ENCODE results near the gene ANKRD33B. TPM values are rescaled to one million over a fixed set of nuclear protein-coding genes. Genes with fewer than 3 reads are reported as not detected.

The ANKRD33B gene
- total and polyA plus RNA-seq, 2 donors (not counting 1 experiment from before 2014, with no cell fraction given), result 7.7 to 7.8 TPM

DNA sequence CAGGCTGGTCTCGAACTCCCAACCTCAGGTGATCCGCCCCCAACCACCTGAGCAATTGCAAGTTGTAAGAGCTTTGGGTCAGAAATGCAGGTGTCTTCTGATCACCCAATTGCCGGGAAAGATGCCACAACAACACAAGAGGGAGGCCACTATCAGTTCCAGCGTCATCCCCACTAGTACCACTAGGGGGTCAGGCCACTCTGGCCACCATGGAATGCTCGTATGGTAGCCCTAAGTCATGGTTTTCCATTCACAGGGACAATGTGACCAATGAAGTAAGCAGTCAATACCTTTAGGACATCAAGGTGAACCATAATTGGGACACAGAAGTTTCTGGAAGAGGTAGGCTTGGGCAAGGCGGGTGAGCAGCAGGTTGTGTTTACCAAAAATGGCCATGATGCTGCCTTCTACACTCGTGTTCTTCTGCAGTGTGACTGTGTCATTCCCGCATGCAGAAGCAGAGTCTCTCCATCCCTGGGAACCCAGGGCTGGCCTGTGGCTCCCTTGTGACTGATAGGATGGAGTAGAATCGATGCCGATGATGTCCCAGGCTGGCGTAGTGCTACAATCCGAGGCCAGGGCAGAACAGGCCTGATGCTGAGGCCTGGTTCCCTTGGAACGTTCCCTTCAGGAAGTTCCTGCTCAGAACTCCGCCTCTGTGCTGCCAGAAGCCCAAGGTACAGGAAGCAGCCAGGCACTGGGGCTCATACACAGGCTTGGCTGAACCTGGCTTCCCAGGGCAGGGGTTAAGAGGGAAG is 42.2 kb upstream of the ANKRD33B start:
- Histone ChIP-seq H3K27ac (ENCODE audit: insufficient read depth, low read length) (no peak overlapping the region), H4K20me1 (ENCODE audit: control insufficient read depth, extremely low read depth, insufficient read depth, low read length) (no peaks in the 10 kb centered on the region), H3K9me3 (ENCODE audit: control insufficient read depth, insufficient read depth, low read depth, low read length) (no peaks in the 10 kb centered on the region), H3K79me2 (ENCODE audit: control insufficient read depth, insufficient read depth, low read length) (no peaks in the 10 kb centered on the region), H3K4me3 (replicated peaks in 1 of 4; ENCODE audit: control extremely low read depth in 1 of 4, insufficient read depth in 1 of 4, low read depth in 3 of 4, low read length in 4 of 4) (no peak overlapping the region), H3K4me2 (ENCODE audit: extremely low read depth, insufficient read depth, low read length) (no peak overlapping the region), H2AFZ (ENCODE audit: low read length) (no peak overlapping the region), H3K27me3 (ENCODE audit: control insufficient read depth, insufficient read depth, low read length) (no peaks in the 10 kb centered on the region), H3K4me1 (ENCODE audit: control insufficient read depth, extremely low read depth, insufficient read depth, low read length) (peaks cover 17% of the 10 kb centered on the region), H3K9ac (ENCODE audit: insufficient read depth, low read length) (no peak overlapping the region), H3K36me3 (ENCODE audit: control insufficient read depth, insufficient read depth, low read length) (no peaks in the 10 kb centered on the region)
- no peak for DNase-seq (ENCODE audit: low read depth in 2 of 2)
- TF ChIP-seq, protein P1, sequence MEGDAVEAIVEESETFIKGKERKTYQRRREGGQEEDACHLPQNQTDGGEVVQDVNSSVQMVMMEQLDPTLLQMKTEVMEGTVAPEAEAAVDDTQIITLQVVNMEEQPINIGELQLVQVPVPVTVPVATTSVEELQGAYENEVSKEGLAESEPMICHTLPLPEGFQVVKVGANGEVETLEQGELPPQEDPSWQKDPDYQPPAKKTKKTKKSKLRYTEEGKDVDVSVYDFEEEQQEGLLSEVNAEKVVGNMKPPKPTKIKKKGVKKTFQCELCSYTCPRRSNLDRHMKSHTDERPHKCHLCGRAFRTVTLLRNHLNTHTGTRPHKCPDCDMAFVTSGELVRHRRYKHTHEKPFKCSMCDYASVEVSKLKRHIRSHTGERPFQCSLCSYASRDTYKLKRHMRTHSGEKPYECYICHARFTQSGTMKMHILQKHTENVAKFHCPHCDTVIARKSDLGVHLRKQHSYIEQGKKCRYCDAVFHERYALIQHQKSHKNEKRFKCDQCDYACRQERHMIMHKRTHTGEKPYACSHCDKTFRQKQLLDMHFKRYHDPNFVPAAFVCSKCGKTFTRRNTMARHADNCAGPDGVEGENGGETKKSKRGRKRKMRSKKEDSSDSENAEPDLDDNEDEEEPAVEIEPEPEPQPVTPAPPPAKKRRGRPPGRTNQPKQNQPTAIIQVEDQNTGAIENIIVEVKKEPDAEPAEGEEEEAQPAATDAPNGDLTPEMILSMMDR (conservative IDR thresholded peaks at IDR 0.05 in 1 of 2, IDR thresholded peaks at IDR 0.05 in 1 of 2; ENCODE audit: low read depth in 1 of 2, low read length in 2 of 2), result peak in 1 of 2 donors; percentile 43
- no peak for TF ChIP-seq EZH2 (IDR thresholded peaks at IDR 0.05; ENCODE audit: low read length, missing control alignments)

DNA sequence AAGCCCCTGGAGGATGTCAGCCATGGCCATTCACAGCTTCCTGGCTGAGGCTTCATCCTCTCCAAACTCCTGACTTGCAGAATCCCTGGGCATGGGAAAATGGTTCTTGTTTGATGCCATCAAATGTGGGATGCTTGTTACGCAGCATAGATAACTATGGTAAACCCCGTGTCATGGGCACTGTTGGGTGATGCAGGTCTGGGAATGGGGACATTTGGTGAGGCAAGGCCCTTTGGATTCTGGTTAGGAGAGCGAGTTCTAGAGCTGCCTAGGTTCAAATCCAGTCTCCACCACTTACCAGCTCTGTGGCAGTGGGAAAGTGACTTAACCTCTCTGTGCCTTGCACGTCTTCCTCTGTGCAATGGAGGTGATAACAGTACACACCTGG is 41.7 kb upstream of the ANKRD33B start:
- Histone ChIP-seq H3K27ac (ENCODE audit: insufficient read depth, low read length) (no peak overlapping the region), H4K20me1 (ENCODE audit: control insufficient read depth, extremely low read depth, insufficient read depth, low read length) (no peaks in the 10 kb centered on the region)

DNA sequence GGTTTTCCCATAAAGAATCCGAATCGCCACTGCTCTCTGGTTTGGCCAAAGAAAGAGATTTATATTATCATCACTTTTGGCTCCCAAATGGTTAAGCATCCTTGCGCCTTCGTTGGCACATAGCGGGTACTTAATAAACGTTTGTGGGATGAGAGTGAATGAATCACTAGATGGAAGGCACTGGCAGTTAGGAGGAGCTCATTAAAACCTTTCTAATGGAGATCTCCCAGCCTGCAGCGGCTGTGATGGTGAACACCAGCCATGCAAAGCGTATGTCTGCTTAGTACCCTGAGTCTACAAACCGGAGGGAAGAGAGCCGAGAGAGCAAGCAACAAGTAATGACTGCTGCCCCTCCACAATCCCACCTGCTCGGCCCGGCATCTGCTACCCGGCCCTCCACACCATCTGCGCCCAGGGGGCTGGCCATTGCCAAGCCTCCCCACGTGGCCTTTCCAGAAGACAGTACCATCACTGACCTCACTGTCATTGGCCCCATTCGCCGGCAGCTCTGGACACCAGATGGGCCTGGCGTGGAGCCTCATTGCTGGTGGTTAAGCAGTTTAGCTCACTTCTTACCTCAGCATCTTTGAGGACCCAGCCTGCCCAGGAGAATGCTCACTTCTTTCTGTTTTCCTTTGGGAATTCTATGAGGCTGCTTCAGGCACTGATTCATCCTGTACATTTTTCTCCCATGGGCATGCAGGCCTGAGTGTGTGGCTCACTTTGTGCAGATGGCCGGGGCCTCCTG is 39.3 kb upstream of the ANKRD33B start:
- H3K36me3 ChIP-seq (ENCODE audit: control insufficient read depth, insufficient read depth, low read length), result no peaks in the 10 kb centered on the region
- H2AFZ ChIP-seq (ENCODE audit: low read length), result no peak overlapping the region
- peak overlapping the region; percentile 9 for H3K4me2 ChIP-seq (ENCODE audit: extremely low read depth, insufficient read depth, low read length)
- no peak overlapping the region for H3K9ac ChIP-seq (ENCODE audit: insufficient read depth, low read length)
- H3K9me3 ChIP-seq (ENCODE audit: control insufficient read depth, insufficient read depth, low read depth, low read length), result no peaks in the 10 kb centered on the region
- no peak for TF ChIP-seq EZH2 (IDR thresholded peaks at IDR 0.05; ENCODE audit: low read length, missing control alignments)
- TF ChIP-seq, protein P1 (conservative IDR thresholded peaks at IDR 0.05 in 1 of 2, IDR thresholded peaks at IDR 0.05 in 1 of 2; ENCODE audit: low read depth in 1 of 2, low read length in 2 of 2), result no peak
- peak; percentile 86 to 98 for DNase-seq (ENCODE audit: low read depth in 2 of 2)
- no peaks in the 10 kb centered on the region for H4K20me1 ChIP-seq (ENCODE audit: control insufficient read depth, extremely low read depth, insufficient read depth, low read length)
- peaks cover 21% of the 10 kb centered on the region for H3K4me1 ChIP-seq (ENCODE audit: control insufficient read depth, extremely low read depth, insufficient read depth, low read length)
- no peak overlapping the region for H3K4me3 ChIP-seq (replicated peaks in 1 of 4; ENCODE audit: control extremely low read depth in 1 of 4, insufficient read depth in 1 of 4, low read depth in 3 of 4, low read length in 4 of 4)
- no peaks in the 10 kb centered on the region for H3K79me2 ChIP-seq (ENCODE audit: control insufficient read depth, insufficient read depth, low read length)
- no peaks in the 10 kb centered on the region for H3K27me3 ChIP-seq (ENCODE audit: control insufficient read depth, insufficient read depth, low read length)
- H3K27ac ChIP-seq (ENCODE audit: insufficient read depth, low read length), result peak overlapping the region; percentile 42

More for the DNA sequence above, 41.7 kb upstream of the ANKRD33B start:
- H2AFZ ChIP-seq (ENCODE audit: low read length), result no peak overlapping the region
- H3K79me2 ChIP-seq (ENCODE audit: control insufficient read depth, insufficient read depth, low read length), result no peaks in the 10 kb centered on the region
- TF ChIP-seq, protein P1 (conservative IDR thresholded peaks at IDR 0.05 in 1 of 2, IDR thresholded peaks at IDR 0.05 in 1 of 2; ENCODE audit: low read depth in 1 of 2, low read length in 2 of 2), result no peak
- TF ChIP-seq EZH2 (IDR thresholded peaks at IDR 0.05; ENCODE audit: low read length, missing control alignments), result no peak
- no peaks in the 10 kb centered on the region for H3K9me3 ChIP-seq (ENCODE audit: control insufficient read depth, insufficient read depth, low read depth, low read length)
- no peak for DNase-seq (ENCODE audit: low read depth in 2 of 2)
- H3K4me1 ChIP-seq (ENCODE audit: control insufficient read depth, extremely low read depth, insufficient read depth, low read length), result peaks cover 17% of the 10 kb centered on the region
- no peaks in the 10 kb centered on the region for H3K27me3 ChIP-seq (ENCODE audit: control insufficient read depth, insufficient read depth, low read length)
- no peak overlapping the region for H3K4me2 ChIP-seq (ENCODE audit: extremely low read depth, insufficient read depth, low read length)
- H3K36me3 ChIP-seq (ENCODE audit: control insufficient read depth, insufficient read depth, low read length), result no peaks in the 10 kb centered on the region
- no peak overlapping the region for H3K9ac ChIP-seq (ENCODE audit: insufficient read depth, low read length)
- H3K4me3 ChIP-seq (replicated peaks in 1 of 4; ENCODE audit: control extremely low read depth in 1 of 4, insufficient read depth in 1 of 4, low read depth in 3 of 4, low read length in 4 of 4), result no peak overlapping the region

All from fibroblast of lung (primary cell).